A549 (cell line): Measurements from ENCODE around the gene DNAJC30. TPM values are rescaled to one million over a fixed set of nuclear protein-coding genes. Genes with fewer than 3 reads are reported as not detected.
A peak's percentile ranks its signal among the peaks of the same experiment; 100 is the strongest.

Experiments used
- ATAC-seq, 2 experiments: fragments of 200-7000 bp in 1 of 2; fragments of >200 bp in 1 of 2; cut with Nextera tagmentation in 1 of 2; cut with Tn5 transposase in 1 of 2; 3 replicates each; pipeline versions ENCODE4 v1.8.0 to v1.9.1; 2018 to 2020; ENCODE audit warnings: mild to moderate bottlenecking in 1 of 2, moderate library complexity in 1 of 2
- CTCF ChIA-PET: fragments of 300-600 bp; sonication (Branson Sonifier 250); formaldehyde crosslinking; extraction: SDS; loops from one replicate; lab custom pipeline; 2021; ENCODE audit warnings: antibody characterized with exemption, inconsistent platforms; lab: Yijun Ruan, JAX
- POLR2A ChIA-PET: fragments of 350-600 bp; formaldehyde crosslinking; extraction: SDS; loops from one replicate; lab custom pipeline; 2021; ENCODE audit warnings: antibody characterized with exemption, inconsistent platforms; lab: Yijun Ruan, JAX
- DNase-seq, 2 experiments: peaks; one replicate each; pipeline versions ENCODE4 v3.0.0 to v3.0.0-alpha.2; 2011 to 2016; ENCODE audit warnings: low read depth in 1 of 2, low spot score in 1 of 2
- FAIRE-seq: peaks from 2 replicates; lab custom pipeline; 2011; peaks lifted over from hg19 to GRCh38; lab: Jason Lieb, UNC
- H3K27ac ChIP-seq, 2 experiments: fragments of >200 bp; sonication (Bioruptor Twin); formaldehyde crosslinking; 3 replicates each; pipeline ENCODE4 v1.5.1; 2016 to 2017
- H3K4me1 ChIP-seq: fragments of >200 bp; sonication (Bioruptor Twin); formaldehyde crosslinking; 3 replicates; pipeline ENCODE4 v1.6.1; 2016
- H3K4me2 ChIP-seq: fragments of >200 bp; sonication (Bioruptor Twin); formaldehyde crosslinking; 3 replicates; pipeline ENCODE4 v1.6.1; 2016
- H3K4me3 ChIP-seq: fragments of >200 bp; sonication (Bioruptor Twin); formaldehyde crosslinking; 3 replicates; pipeline ENCODE4 v1.5.1; 2016
- H3K9me3 ChIP-seq: fragments of >200 bp; sonication (Bioruptor Twin); formaldehyde crosslinking; 3 replicates; pipeline ENCODE4 v1.6.1; 2016
- CHD4 ChIP-seq: fragments of 200-600 bp; sonication (generic); IDR thresholded peaks from 2 replicates; pipeline ENCODE4 v1.6.1; 2016; ENCODE audit warnings: antibody characterized with exemption, mild to moderate bottlenecking, borderline replicate concordance
- ELK1 ChIP-seq: fragments of 150-350 bp; IDR thresholded peaks from 2 replicates; pipeline ENCODE4 v1.6.1; 2014; ENCODE audit warnings: low read depth, mild to moderate bottlenecking, low read length
- FOSB ChIP-seq: fragments of 250-450 bp; sonication (Bioruptor Pico); IDR thresholded peaks from 2 replicates; pipeline ENCODE4 v1.5.0; 2020; ENCODE audit warnings: mild to moderate bottlenecking, moderate library complexity
- HEYL ChIP-seq: fragments of 250-450 bp; sonication (Bioruptor Pico); IDR thresholded peaks from 2 replicates; pipeline ENCODE4 v1.8.0; 2021; ENCODE audit warnings: mild to moderate bottlenecking, moderate library complexity
- HOXA7 ChIP-seq: fragments of 250-450 bp; sonication (Bioruptor Pico); IDR thresholded peaks from 2 replicates; pipeline ENCODE4 v1.5.0; 2020; ENCODE audit warnings: mild to moderate bottlenecking, moderate library complexity
- MAFK ChIP-seq: fragments of 450-650 bp; IDR thresholded peaks from 2 replicates; pipeline ENCODE4 v1.6.1; 2014; ENCODE audit not compliant: partially characterized antibody
- MYC ChIP-seq: IDR thresholded peaks from 2 replicates; pipeline ENCODE4 v1.6.1; 2012; ENCODE audit warnings: mild to moderate bottlenecking, inconsistent platforms, low read length, improper control_type of control experiment, borderline replicate concordance
- NPAS2 ChIP-seq: fragments of 250-450 bp; sonication (Bioruptor Pico); IDR thresholded peaks from 2 replicates; pipeline ENCODE4 v1.8.0; 2022; ENCODE audit warnings: mild to moderate bottlenecking, moderate library complexity, borderline replicate concordance
- RCOR1 ChIP-seq: fragments of 150-350 bp; IDR thresholded peaks from 2 replicates; pipeline ENCODE4 v1.6.1; 2014; ENCODE audit warnings: antibody characterized with exemption, low read length, low read depth
- RFX5 ChIP-seq: fragments of 450-650 bp; IDR thresholded peaks from 2 replicates; pipeline ENCODE4 v1.7.1; 2014; ENCODE audit warnings: antibody characterized with exemption, mild to moderate bottlenecking, moderate library complexity
- USF2 ChIP-seq: fragments of 450-650 bp; IDR thresholded peaks from 2 replicates; pipeline ENCODE4 v1.6.1; 2014; ENCODE audit warnings: antibody characterized with exemption
- WGBS: methylation state at CpG from one replicate; pipeline ENCODE4 v1.1.6; 2017; ENCODE audit errors: missing lambda C conversion rate; 5-methylcytosine and 5-hydroxymethylcytosine counted together
- polyA plus RNA-seq, 4 experiments: library from polyadenylated mRNA; depleted of rRNA in 3 of 4; stranded (reverse); fragments of >200 nt; fragmentation: RNase III in 1 of 4; extraction: RNeasy Plus Mini Kit Qiagen cat#74134 plus additional on column Dnase treatment in 1 of 4; gene quantifications; 2 replicates in 3 of 4; 3 replicates in 1 of 4; pipeline ENCODE4 v1.2.3, GENCODE V29; 2011 to 2017
- TF ChIP-seq, protein P1 (sequence below): fragments of >200 bp; sonication (Bioruptor Twin); formaldehyde crosslinking; IDR thresholded peaks from 3 replicates; pipeline ENCODE4 v1.5.1; 2016
- TF ChIP-seq, protein P2 (sequence below): fragments of 200-600 bp; sonication (generic); IDR thresholded peaks from 2 replicates; pipeline ENCODE4 v1.6.1; 2016; ENCODE audit warnings: antibody characterized with exemption, mild to moderate bottlenecking, moderate library complexity

Gene DNAJC30
- polyA plus RNA-seq, 2 of the 4 experiments (the other 2 are of a cell fraction): 5.7 to 8.9 TPM

DNA sequence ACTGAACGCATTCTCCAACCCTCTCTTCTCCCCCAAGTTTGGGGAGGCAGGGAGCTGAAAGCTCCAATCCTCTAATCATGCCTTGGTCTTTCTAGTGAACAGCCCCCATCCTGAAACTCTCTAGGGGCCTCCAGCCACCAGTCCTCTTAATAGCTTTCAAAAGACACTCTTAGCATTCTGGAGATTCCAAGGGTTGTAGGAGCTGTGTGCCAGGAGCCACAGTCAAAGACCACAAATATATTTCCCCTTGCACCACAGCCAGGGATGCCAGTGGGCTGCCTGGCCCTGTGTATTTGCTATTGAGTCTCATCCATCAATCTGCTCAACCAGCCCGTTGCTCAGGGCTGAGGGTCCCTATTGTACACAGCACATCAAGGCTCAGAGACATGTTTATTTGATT lies 40.4 kb downstream of the DNAJC30 start (continued):
- no peak for TF ChIP-seq RCOR1
- TF ChIP-seq ELK1: no peak
- no peak for TF ChIP-seq HEYL
- TF ChIP-seq USF2: no peak

- 0 out of 3 replicates have a peak, but pooled peaks cover 3% of the 10 kb centered on the region for H3K9me3 ChIP-seq
- no peak overlapping the region for H3K27ac ChIP-seq
- ChIA-PET POLR2A (no interaction called here), CTCF (interaction anchor here (1.2 to 2.4 kb wide), 2 partner anchors 9 to 29 kb away, joined by 4 to 16 read pairs; partner anchors contain the start of gene VPS37D)
- ATAC-seq (no peak), DNase-seq (no peak), FAIRE-seq (no peak)
- TF ChIP-seq RFX5 (no peak), FOSB (no peak), CHD4 (no peak), NPAS2 (CRISPR knock-in tag) (no peak), MYC (no peak)
- no peak overlapping the region for H3K4me3 ChIP-seq
- H3K4me2 ChIP-seq: no peak overlapping the region
- H3K4me1 ChIP-seq: peaks cover 21% of the 10 kb centered on the region
- 78% methylated on average over 3 of the region's 3 CpGs for WGBS
Measured at GRCh38 chr7:73638911-73639310, 44.3 kb downstream of the DNAJC30 start.

DNA sequence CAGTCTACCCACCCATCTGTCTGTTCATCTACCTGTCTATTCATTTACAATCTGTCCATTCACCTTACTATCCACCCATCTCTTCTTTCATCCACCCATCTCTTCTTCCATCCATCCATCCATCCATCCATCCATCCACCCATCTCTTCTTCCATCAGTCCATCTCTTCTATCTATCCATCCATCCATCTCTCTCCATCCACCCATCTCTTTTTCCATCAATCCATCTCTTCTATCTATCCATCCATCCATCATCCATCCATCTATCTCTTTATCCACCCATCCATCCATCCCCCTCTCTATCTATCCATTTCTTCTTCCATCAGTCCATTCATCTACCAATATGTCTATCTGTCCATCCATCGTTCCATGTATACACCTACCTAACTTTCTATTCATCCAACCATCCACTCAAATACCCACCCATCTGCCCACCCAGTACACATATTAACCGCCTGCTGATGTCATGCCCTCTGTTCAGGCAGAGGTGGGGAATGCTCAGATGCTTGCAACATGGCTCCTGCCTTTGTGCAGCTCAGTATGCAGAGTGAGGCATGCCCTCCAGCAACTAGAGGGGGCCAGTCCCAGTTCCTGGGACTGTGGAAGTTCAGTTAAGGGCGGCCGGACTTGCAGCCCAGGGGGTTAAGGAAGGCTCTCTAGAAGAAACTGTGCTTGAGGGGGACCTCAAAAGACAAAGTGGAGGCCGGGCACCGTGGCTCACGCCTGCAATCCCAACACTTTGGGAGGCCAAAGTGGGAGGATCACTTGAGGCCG lies 47.6 kb downstream of the DNAJC30 start:
- H3K4me3 ChIP-seq: no peak overlapping the region
- ChIA-PET CTCF (interaction anchor here (0.6 to 2.3 kb wide), 5 partner anchors 15 to 90 kb away, joined by 3 to 15 read pairs (median 4); no protein-coding TSS in a partner anchor), POLR2A (interaction anchor here (0.9 to 1.0 kb wide), 2 partner anchors 11 to 72 kb away, joined by 3 to 7 read pairs; partner anchors contain the start of gene MLXIPL)
- peaks cover 21% of the 10 kb centered on the region for H3K4me1 ChIP-seq
- no peaks in the 10 kb centered on the region for H3K9me3 ChIP-seq
- peak; percentile 32 to 35; a peak in 4 of 6 replicates for ATAC-seq
- WGBS: 53% methylated on average over 6 of the region's 8 CpGs
- H3K4me2 ChIP-seq: peak overlapping the region; percentile 66
- FAIRE-seq: no peak
- TF ChIP-seq, protein P1, sequence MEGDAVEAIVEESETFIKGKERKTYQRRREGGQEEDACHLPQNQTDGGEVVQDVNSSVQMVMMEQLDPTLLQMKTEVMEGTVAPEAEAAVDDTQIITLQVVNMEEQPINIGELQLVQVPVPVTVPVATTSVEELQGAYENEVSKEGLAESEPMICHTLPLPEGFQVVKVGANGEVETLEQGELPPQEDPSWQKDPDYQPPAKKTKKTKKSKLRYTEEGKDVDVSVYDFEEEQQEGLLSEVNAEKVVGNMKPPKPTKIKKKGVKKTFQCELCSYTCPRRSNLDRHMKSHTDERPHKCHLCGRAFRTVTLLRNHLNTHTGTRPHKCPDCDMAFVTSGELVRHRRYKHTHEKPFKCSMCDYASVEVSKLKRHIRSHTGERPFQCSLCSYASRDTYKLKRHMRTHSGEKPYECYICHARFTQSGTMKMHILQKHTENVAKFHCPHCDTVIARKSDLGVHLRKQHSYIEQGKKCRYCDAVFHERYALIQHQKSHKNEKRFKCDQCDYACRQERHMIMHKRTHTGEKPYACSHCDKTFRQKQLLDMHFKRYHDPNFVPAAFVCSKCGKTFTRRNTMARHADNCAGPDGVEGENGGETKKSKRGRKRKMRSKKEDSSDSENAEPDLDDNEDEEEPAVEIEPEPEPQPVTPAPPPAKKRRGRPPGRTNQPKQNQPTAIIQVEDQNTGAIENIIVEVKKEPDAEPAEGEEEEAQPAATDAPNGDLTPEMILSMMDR: no peak
- TF ChIP-seq HOXA7 (CRISPR knock-in tag) (no peak), ELK1 (no peak), CHD4 (no peak), MAFK (no peak)
- TF ChIP-seq, protein P2, sequence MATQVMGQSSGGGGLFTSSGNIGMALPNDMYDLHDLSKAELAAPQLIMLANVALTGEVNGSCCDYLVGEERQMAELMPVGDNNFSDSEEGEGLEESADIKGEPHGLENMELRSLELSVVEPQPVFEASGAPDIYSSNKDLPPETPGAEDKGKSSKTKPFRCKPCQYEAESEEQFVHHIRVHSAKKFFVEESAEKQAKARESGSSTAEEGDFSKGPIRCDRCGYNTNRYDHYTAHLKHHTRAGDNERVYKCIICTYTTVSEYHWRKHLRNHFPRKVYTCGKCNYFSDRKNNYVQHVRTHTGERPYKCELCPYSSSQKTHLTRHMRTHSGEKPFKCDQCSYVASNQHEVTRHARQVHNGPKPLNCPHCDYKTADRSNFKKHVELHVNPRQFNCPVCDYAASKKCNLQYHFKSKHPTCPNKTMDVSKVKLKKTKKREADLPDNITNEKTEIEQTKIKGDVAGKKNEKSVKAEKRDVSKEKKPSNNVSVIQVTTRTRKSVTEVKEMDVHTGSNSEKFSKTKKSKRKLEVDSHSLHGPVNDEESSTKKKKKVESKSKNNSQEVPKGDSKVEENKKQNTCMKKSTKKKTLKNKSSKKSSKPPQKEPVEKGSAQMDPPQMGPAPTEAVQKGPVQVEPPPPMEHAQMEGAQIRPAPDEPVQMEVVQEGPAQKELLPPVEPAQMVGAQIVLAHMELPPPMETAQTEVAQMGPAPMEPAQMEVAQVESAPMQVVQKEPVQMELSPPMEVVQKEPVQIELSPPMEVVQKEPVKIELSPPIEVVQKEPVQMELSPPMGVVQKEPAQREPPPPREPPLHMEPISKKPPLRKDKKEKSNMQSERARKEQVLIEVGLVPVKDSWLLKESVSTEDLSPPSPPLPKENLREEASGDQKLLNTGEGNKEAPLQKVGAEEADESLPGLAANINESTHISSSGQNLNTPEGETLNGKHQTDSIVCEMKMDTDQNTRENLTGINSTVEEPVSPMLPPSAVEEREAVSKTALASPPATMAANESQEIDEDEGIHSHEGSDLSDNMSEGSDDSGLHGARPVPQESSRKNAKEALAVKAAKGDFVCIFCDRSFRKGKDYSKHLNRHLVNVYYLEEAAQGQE: no peak
- no peak for DNase-seq
- peak overlapping the region; percentile 73 to 81 for H3K27ac ChIP-seq
